DOHH2 (cell line): Measurements from ENCODE around the gene BHLHE40.

Experiments used
- CTCF ChIP-seq: fragments of 200-600 bp; sonication (generic); IDR thresholded peaks from one replicate; pipeline ENCODE4 v1.5.1; 2014; ENCODE audit warnings: antibody characterized with exemption, mild to moderate bottlenecking, low read depth, low read length; ENCODE audit not compliant: poor library complexity, severe bottlenecking
- EZH2phosphoT487 ChIP-seq: fragments of 200-600 bp; sonication (generic); IDR thresholded peaks from 2 replicates; pipeline ENCODE4 v1.6.1; 2017; ENCODE audit warnings: borderline replicate concordance, mild to moderate bottlenecking, antibody characterized with exemption, low read length, moderate library complexity, mixed read lengths

GRCh38 chr3:4939276-4939675, 40.0 kb upstream of the BHLHE40 start:
- TF ChIP-seq CTCF (no peak), EZH2phosphoT487 (no peak)
